AG09309 (cell line): ENCODE measurements around the gene SLC26A9.

Experiments
- DNase-seq: peaks from one replicate; pipeline ENCODE4 v3.0.0-alpha.2; 2010; ENCODE audit warnings: low read depth
- H3K4me3 ChIP-seq: 2 replicates; pipeline ENCODE4 v1.5.1; 2011; ENCODE audit warnings: mild to moderate bottlenecking, low read depth, low read length, moderate library complexity; ENCODE audit not compliant: control insufficient read depth
- CTCF ChIP-seq: IDR thresholded peaks from 2 replicates; pipeline ENCODE4 v1.5.1; 2011; ENCODE audit warnings: mild to moderate bottlenecking, low read depth, low read length, inconsistent platforms; ENCODE audit not compliant: insufficient read depth, control insufficient read depth; ENCODE audit errors: missing control alignments

The SLC26A9 gene

GRCh38 chr1:205921570-205921909 lies 21.7 kb downstream of the SLC26A9 start:
- no peak for TF ChIP-seq CTCF
- H3K4me3 ChIP-seq = no peak overlapping the region
- no peak for DNase-seq

- no peak for TF ChIP-seq CTCF
- DNase-seq = no peak
Observed at GRCh38 chr1:205920861-205921569, 22.2 kb downstream of the SLC26A9 start.

GRCh38 chr1:205920159-205920558 lies 23.1 kb downstream of the SLC26A9 start:
- no peak for DNase-seq
- no peak overlapping the region for H3K4me3 ChIP-seq
- no peak for TF ChIP-seq CTCF

More at GRCh38 chr1:205920861-205921569, 22.2 kb downstream of the SLC26A9 start:
- no peak overlapping the region for H3K4me3 ChIP-seq

- no peak overlapping the region for H3K4me3 ChIP-seq
- peak; percentile 91 for TF ChIP-seq CTCF
- DNase-seq = peak; percentile 63
Observed at GRCh38 chr1:205918955-205919746, 24.1 kb downstream of the SLC26A9 start.

- no peak for DNase-seq
- H3K4me3 ChIP-seq = no peak overlapping the region
- no peak for TF ChIP-seq CTCF
Observed at GRCh38 chr1:205917466-205918238, 25.6 kb downstream of the SLC26A9 start.

- TF ChIP-seq CTCF = no peak
- no peak for DNase-seq
- no peak overlapping the region for H3K4me3 ChIP-seq
Observed at GRCh38 chr1:205916541-205916940, 26.7 kb downstream of the SLC26A9 start.
